ENCODE measurements around the gene SLC26A6.

The SLC26A6 gene

GRCh38 chr3:48596157-48596556, 39.1 kb downstream of the SLC26A6 start:
- H3K4me1 Mint-ChIP-seq (ENCODE audit: low read depth in 2 of 2), result peaks cover 4% of the 10 kb centered on the region in 2 donors
- H3K4me3 Mint-ChIP-seq, result peak overlapping the region in 1 of 2 donors; percentile 0
- ATAC-seq (replicated peaks), result no peak
- DNase-seq, result no peak
- H3K27me3 Mint-ChIP-seq, result peaks cover 24 to 47% of the 10 kb centered on the region in 2 donors
- peak overlapping the region in 1 of 2 donors; percentile 18 for H3K27ac Mint-ChIP-seq
- peaks cover 23% of the 10 kb centered on the region for H3K36me3 Mint-ChIP-seq (ENCODE audit: insufficient read depth)
- no peaks in the 10 kb centered on the region for H3K9me3 Mint-ChIP-seq

GRCh38 chr3:48595526-48596121, 39.6 kb downstream of the SLC26A6 start:
- DNase-seq, result no peak
- peak overlapping the region in 1 of 2 donors; percentile 18 for H3K27ac Mint-ChIP-seq

GRCh38 chr3:48595075-48595525, 40.2 kb downstream of the SLC26A6 start, which contains the start of gene COL7A1:
COL7A1 (minus strand) TSS chr3:48595329; CDS start chr3:48595159, 170 bp downstream.
- no peak for DNase-seq
- Mint-ChIP-seq H3K4me3 (peak within 1 kb of the TSS; percentile 0 to 18), H3K36me3 (ENCODE audit: insufficient read depth) (peaks cover 15% of the 10 kb centered on the region), H3K27me3 (peaks cover 34 to 57% of the 10 kb centered on the region in 2 donors), H3K4me1 (ENCODE audit: low read depth in 2 of 2) (peaks cover 4% of the 10 kb centered on the region in 2 donors), H3K27ac (peak within 1 kb of the TSS in 1 of 2 donors; percentile 18), H3K9me3 (no peaks in the 10 kb centered on the region)
- ATAC-seq (replicated peaks), result peak; percentile 34

More at GRCh38 chr3:48595526-48596121, 39.6 kb downstream of the SLC26A6 start:
- H3K27me3 Mint-ChIP-seq, result peaks cover 29 to 52% of the 10 kb centered on the region in 2 donors
- no peaks in the 10 kb centered on the region for H3K9me3 Mint-ChIP-seq
- peaks cover 20% of the 10 kb centered on the region for H3K36me3 Mint-ChIP-seq (ENCODE audit: insufficient read depth)
- H3K4me3 Mint-ChIP-seq, result peak overlapping the region in 1 of 2 donors; percentile 0
- H3K4me1 Mint-ChIP-seq (ENCODE audit: low read depth in 2 of 2), result peaks cover 4% of the 10 kb centered on the region in 2 donors
- peak; percentile 23 for ATAC-seq (replicated peaks)

- peaks cover 10% of the 10 kb centered on the region for H3K36me3 Mint-ChIP-seq (ENCODE audit: insufficient read depth)
Measured at GRCh38 chr3:48594417-48595049, 40.7 kb downstream of the SLC26A6 start.

GRCh38 chr3:48593337-48593736, 41.9 kb downstream of the SLC26A6 start:
- H3K4me1 Mint-ChIP-seq (ENCODE audit: low read depth in 2 of 2), result peaks cover 4 to 7% of the 10 kb centered on the region in 2 donors
- H3K9me3 Mint-ChIP-seq, result no peaks in the 10 kb centered on the region
- peaks cover 51 to 75% of the 10 kb centered on the region in 2 donors for H3K27me3 Mint-ChIP-seq
- H3K4me3 Mint-ChIP-seq, result no peak overlapping the region
- DNase-seq, result no peak
- H3K27ac Mint-ChIP-seq, result no peak overlapping the region
- ATAC-seq (replicated peaks), result no peak
- peaks cover 6% of the 10 kb centered on the region for H3K36me3 Mint-ChIP-seq (ENCODE audit: insufficient read depth)

More at GRCh38 chr3:48594417-48595049, 40.7 kb downstream of the SLC26A6 start:
- peak overlapping the region in 1 of 2 donors; percentile 18 for H3K4me3 Mint-ChIP-seq
- H3K27me3 Mint-ChIP-seq, result peaks cover 40 to 63% of the 10 kb centered on the region in 2 donors
- peaks cover 4% of the 10 kb centered on the region in 2 donors for H3K4me1 Mint-ChIP-seq (ENCODE audit: low read depth in 2 of 2)
- no peaks in the 10 kb centered on the region for H3K9me3 Mint-ChIP-seq
- DNase-seq (no peak), ATAC-seq (replicated peaks) (no peak)
- no peak overlapping the region for H3K27ac Mint-ChIP-seq

GRCh38 chr3:48592519-48593087, 42.7 kb downstream of the SLC26A6 start:
- H3K9me3 Mint-ChIP-seq, result no peaks in the 10 kb centered on the region
- peaks cover 58 to 82% of the 10 kb centered on the region in 2 donors for H3K27me3 Mint-ChIP-seq
- H3K4me1 Mint-ChIP-seq (ENCODE audit: low read depth in 2 of 2), result peaks cover 4 to 7% of the 10 kb centered on the region in 2 donors
- ATAC-seq (replicated peaks) (no peak), DNase-seq (no peak)
- H3K4me3 Mint-ChIP-seq, result no peak overlapping the region
- H3K36me3 Mint-ChIP-seq (ENCODE audit: insufficient read depth), result peaks cover 6% of the 10 kb centered on the region
- H3K27ac Mint-ChIP-seq, result no peak overlapping the region

- peaks cover 6% of the 10 kb centered on the region for H3K36me3 Mint-ChIP-seq (ENCODE audit: insufficient read depth)
- no peak overlapping the region for H3K4me3 Mint-ChIP-seq
- DNase-seq (no peak), ATAC-seq (replicated peaks) (no peak)
- peaks cover 64 to 88% of the 10 kb centered on the region in 2 donors for H3K27me3 Mint-ChIP-seq
- no peaks in the 10 kb centered on the region for H3K9me3 Mint-ChIP-seq
- no peak overlapping the region for H3K27ac Mint-ChIP-seq
- peaks cover 4 to 7% of the 10 kb centered on the region in 2 donors for H3K4me1 Mint-ChIP-seq (ENCODE audit: low read depth in 2 of 2)
Measured at GRCh38 chr3:48591886-48592518, 43.3 kb downstream of the SLC26A6 start.

- no peaks in the 10 kb centered on the region for H3K9me3 Mint-ChIP-seq
- ATAC-seq (replicated peaks), result no peak
- H3K36me3 Mint-ChIP-seq (ENCODE audit: insufficient read depth), result peaks cover 6% of the 10 kb centered on the region
Measured at GRCh38 chr3:48591436-48591835, 43.8 kb downstream of the SLC26A6 start.

GRCh38 chr3:48588230-48588629, 47.0 kb downstream of the SLC26A6 start:
- Mint-ChIP-seq H3K9me3 (no peaks in the 10 kb centered on the region), H3K4me1 (ENCODE audit: low read depth in 2 of 2) (peaks cover 0 to 3% of the 10 kb centered on the region in 2 donors), H3K4me3 (no peak overlapping the region), H3K27ac (no peak overlapping the region), H3K27me3 (peaks cover 55 to 72% of the 10 kb centered on the region in 2 donors), H3K36me3 (ENCODE audit: insufficient read depth) (no peaks in the 10 kb centered on the region)
- DNase-seq, result no peak
- ATAC-seq (replicated peaks), result no peak

More at GRCh38 chr3:48591436-48591835, 43.8 kb downstream of the SLC26A6 start:
- Mint-ChIP-seq H3K4me1 (ENCODE audit: low read depth in 2 of 2) (peaks cover 4 to 7% of the 10 kb centered on the region in 2 donors), H3K27me3 (peaks cover 68 to 92% of the 10 kb centered on the region in 2 donors), H3K4me3 (no peak overlapping the region), H3K27ac (no peak overlapping the region)
- DNase-seq, result no peak

- H3K4me3 Mint-ChIP-seq, result no peak overlapping the region
- H3K27ac Mint-ChIP-seq, result no peak overlapping the region
- DNase-seq, result no peak
- ATAC-seq (replicated peaks), result no peak
- H3K27me3 Mint-ChIP-seq, result peaks cover 52 to 66% of the 10 kb centered on the region in 2 donors
- H3K36me3 Mint-ChIP-seq (ENCODE audit: insufficient read depth), result no peaks in the 10 kb centered on the region
- no peaks in the 10 kb centered on the region for H3K9me3 Mint-ChIP-seq
- peaks cover 0 to 3% of the 10 kb centered on the region in 2 donors for H3K4me1 Mint-ChIP-seq (ENCODE audit: low read depth in 2 of 2)
Measured at GRCh38 chr3:48587686-48588085, 47.6 kb downstream of the SLC26A6 start.

GRCh38 chr3:48585411-48585810, 49.9 kb downstream of the SLC26A6 start:
- H3K27ac Mint-ChIP-seq, result no peak overlapping the region
- no peak overlapping the region for H3K4me3 Mint-ChIP-seq
- no peaks in the 10 kb centered on the region for H3K36me3 Mint-ChIP-seq (ENCODE audit: insufficient read depth)
- ATAC-seq (replicated peaks) (no peak), DNase-seq (no peak)
- H3K4me1 Mint-ChIP-seq (ENCODE audit: low read depth in 2 of 2), result peaks cover 0 to 3% of the 10 kb centered on the region in 2 donors
- peaks cover 36 to 56% of the 10 kb centered on the region in 2 donors for H3K27me3 Mint-ChIP-seq
- no peaks in the 10 kb centered on the region for H3K9me3 Mint-ChIP-seq

GRCh38 chr3:48584836-48585235, 50.4 kb downstream of the SLC26A6 start:
- no peak for ATAC-seq (replicated peaks)
- Mint-ChIP-seq H3K4me1 (ENCODE audit: low read depth in 2 of 2) (peaks cover 0 to 3% of the 10 kb centered on the region in 2 donors), H3K9me3 (no peaks in the 10 kb centered on the region), H3K4me3 (no peak overlapping the region), H3K36me3 (ENCODE audit: insufficient read depth) (no peaks in the 10 kb centered on the region), H3K27me3 (peaks cover 31 to 50% of the 10 kb centered on the region in 2 donors), H3K27ac (no peak overlapping the region)
- no peak for DNase-seq
